Kidney epithelial cell (primary cell): ENCODE results near the gene NDC1. TPM values are rescaled to one million over a fixed set of nuclear protein-coding genes. Genes with fewer than 3 reads are reported as not detected.

Experiments used
- DNase-seq: peaks from one replicate; pipeline ENCODE4 v3.0.0-alpha.2; 2010; ENCODE audit warnings: low read depth
- H3K27me3 ChIP-seq: 2 replicates; pipeline ENCODE4 v1.6.0; 2011; ENCODE audit warnings: low read length; ENCODE audit not compliant: control insufficient read depth, insufficient read depth
- H3K36me3 ChIP-seq: 2 replicates; pipeline ENCODE4 v1.5.1; 2011; ENCODE audit warnings: low read length; ENCODE audit not compliant: control insufficient read depth, insufficient read depth
- H3K4me3 ChIP-seq: 2 replicates; pipeline ENCODE4 v1.5.1; 2011; ENCODE audit warnings: low read depth, mild to moderate bottlenecking, control low read depth, low read length
- CTCF ChIP-seq: IDR thresholded peaks from 2 replicates; pipeline ENCODE4 v1.5.1; 2011; ENCODE audit warnings: mild to moderate bottlenecking, moderate library complexity, low read length, control low read depth, inconsistent platforms; ENCODE audit not compliant: insufficient read depth, poor library complexity, severe bottlenecking
- total RNA-seq: library from RNA; depleted of rRNA; stranded (reverse); fragments of >200 nt; gene quantifications from 2 replicates; pipeline ENCODE4 v1.2.3, GENCODE V29; 2015

Gene NDC1
- total RNA-seq, 1 donor from 2014 or later: 22.8 TPM

- DNase-seq: no peak
- Histone ChIP-seq H3K27me3 (peaks cover 18% of the 10 kb centered on the region), H3K36me3 (no peaks in the 10 kb centered on the region), H3K4me3 (no peak overlapping the region)
- no peak for TF ChIP-seq CTCF
These were observed 104.0 kb downstream of the NDC1 start for GRCh38 chr1:53733975-53734649.

- H3K27me3 ChIP-seq: peaks cover 14% of the 10 kb centered on the region
- no peak for TF ChIP-seq CTCF
- no peaks in the 10 kb centered on the region for H3K36me3 ChIP-seq
- H3K4me3 ChIP-seq: no peak overlapping the region
- no peak for DNase-seq
These were observed 104.6 kb downstream of the NDC1 start for GRCh38 chr1:53733447-53733931.

- Histone ChIP-seq H3K36me3 (no peaks in the 10 kb centered on the region), H3K27me3 (peaks cover 8% of the 10 kb centered on the region), H3K4me3 (no peak overlapping the region)
- peak; percentile 68 for DNase-seq
- TF ChIP-seq CTCF: no peak
These were observed 105.2 kb downstream of the NDC1 start for GRCh38 chr1:53732912-53733317.

- Histone ChIP-seq H3K4me3 (no peak overlapping the region), H3K36me3 (no peaks in the 10 kb centered on the region), H3K27me3 (peaks cover 4% of the 10 kb centered on the region)
- no peak for TF ChIP-seq CTCF
- DNase-seq: no peak
These were observed 105.7 kb downstream of the NDC1 start for GRCh38 chr1:53732409-53732808.

- no peaks in the 10 kb centered on the region for H3K36me3 ChIP-seq
- no peak overlapping the region for H3K4me3 ChIP-seq
- TF ChIP-seq CTCF: no peak
- peaks cover 4% of the 10 kb centered on the region for H3K27me3 ChIP-seq
- DNase-seq: no peak
These were observed 106.3 kb downstream of the NDC1 start for GRCh38 chr1:53731779-53732305.
